ENCODE data around the gene PEX16.

Gene PEX16

DNA sequence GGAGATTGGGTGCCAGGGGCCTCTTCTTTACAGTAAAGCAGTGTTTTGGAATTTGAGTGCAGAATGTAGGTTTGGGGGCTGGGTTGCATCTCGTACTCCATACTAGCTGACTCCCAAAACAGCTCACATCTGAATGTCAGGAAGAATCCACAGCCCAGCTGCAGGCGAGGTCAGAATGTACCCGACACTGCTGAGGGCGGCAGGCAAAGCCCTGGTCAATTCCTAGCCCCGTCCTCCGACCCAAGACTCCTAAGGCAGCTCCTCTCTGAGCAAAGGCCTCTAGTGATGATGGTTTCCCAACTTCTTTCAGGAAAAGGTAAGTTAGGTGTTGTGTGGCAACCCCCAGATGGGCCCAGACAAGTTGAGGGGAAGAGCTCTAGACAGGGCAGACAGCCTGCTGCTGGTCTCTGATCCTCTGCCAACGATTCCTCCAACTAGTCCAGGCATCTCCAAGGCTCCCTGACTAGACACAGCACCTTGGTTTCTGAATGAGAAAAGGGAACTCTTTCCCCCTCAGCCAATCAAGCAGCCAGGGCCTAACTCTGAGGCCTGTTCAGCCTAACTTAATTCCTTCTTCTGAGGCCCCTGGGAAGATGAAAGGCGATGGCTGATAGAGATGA, 13.4 kb upstream of the PEX16 start:
- DNase-seq, result no peak

- peak; percentile 39 for DNase-seq
Measured at GRCh38 chr11:45930031-45930794, 12.5 kb upstream of the PEX16 start.

GRCh38 chr11:45929486-45930030, 11.9 kb upstream of the PEX16 start:
- DNase-seq, result no peak

DNA sequence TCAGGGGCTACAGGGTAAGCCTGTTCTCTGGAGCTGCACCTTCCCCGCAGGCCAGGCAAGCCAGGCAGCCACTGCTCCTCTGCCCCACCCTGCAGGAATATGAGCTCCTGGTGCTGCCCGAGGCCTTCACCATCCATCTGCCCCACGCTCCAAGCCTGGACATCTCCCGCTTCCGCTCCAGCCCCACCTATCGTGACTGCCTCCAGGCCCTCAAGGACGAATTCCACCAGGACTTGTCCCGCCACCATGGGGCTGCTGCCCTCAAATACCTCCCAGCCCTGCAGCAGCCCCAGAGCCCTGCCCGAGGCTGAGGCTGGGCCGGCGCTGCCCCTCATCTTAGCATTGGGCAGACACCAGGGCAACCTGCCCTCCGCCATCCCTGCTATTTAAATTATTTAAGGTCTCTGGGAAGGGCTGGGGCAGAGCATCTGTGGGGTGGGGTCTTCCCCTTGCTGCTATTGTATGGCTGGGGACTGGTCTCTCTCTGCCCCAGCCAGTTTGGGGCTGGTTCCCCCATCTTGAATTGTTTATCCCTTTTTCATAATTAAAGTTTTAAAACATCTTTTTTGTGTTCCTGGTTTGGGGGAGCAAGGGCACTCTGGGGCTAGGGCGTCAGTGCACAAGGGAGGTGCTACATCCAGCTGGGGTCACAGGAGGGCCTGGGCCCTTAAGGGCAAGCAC, 11.0 kb upstream of the PEX16 start:
- DNase-seq, result no peak

DNA sequence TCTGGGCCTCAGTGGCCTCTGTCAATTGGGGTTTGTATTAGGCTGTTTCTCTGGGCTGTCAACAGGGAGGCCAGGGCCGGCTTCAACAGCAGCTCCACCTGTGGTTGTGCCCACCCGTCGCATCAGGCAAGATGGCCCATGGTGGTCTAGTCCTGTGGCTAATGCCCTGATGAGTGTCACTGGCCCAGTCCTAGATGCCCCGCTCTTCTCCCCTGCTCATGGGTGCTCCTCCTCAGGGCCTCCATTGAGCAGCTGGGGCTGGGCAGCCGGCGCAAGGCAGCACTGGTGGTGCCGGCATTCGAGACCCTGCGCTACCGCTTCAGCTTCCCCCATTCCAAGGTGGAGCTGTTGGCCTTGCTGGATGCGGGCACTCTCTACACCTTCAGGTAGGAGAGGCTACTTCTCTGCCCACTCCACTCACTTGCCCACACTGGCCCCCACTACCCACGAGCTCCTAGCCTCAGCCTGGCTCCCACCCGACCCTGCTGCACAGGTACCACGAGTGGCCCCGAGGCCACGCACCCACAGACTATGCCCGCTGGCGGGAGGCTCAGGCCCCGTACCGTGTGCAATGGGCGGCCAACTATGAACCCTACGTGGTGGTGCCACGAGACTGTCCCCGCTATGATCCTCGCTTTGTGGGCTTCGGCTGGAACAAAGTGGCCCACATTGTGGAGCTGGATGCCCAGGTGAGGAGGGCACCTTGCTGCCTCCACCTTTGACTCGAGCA, 10.2 kb upstream of the PEX16 start:
- DNase-seq, result no peak

DNA sequence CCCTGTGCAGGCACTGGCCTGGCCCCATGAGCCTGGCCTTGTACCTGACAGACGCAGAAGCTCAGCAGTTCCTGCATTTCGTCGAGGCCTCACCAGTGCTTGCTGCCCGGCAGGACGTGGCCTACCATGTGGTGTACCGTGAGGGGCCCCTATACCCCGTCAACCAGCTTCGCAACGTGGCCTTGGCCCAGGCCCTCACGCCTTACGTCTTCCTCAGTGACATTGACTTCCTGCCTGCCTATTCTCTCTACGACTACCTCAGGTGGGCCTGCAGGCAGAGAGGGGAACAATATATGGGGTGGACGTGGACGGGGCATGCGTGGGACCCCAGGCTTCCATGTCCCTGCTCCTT, 9.6 kb upstream of the PEX16 start:
- DNase-seq, result no peak

- DNase-seq, result no peak
Measured at GRCh38 chr11:45926536-45927331, 9.1 kb upstream of the PEX16 start.

DNA sequence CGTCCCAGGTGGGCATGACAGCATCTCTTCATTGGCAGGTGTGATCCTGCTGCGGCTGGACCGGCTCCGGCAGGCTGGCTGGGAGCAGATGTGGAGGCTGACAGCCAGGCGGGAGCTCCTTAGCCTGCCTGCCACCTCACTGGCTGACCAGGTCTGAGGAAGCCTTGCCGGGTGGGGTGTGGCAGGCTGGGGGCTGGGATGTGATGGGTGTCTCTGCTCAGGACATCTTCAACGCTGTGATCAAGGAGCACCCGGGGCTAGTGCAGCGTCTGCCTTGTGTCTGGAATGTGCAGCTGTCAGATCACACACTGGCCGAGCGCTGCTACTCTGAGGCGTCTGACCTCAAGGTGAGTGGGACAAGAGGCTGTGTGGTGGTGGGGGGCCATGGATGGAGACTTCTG, 8.3 kb upstream of the PEX16 start:
- no peak for DNase-seq

DNA sequence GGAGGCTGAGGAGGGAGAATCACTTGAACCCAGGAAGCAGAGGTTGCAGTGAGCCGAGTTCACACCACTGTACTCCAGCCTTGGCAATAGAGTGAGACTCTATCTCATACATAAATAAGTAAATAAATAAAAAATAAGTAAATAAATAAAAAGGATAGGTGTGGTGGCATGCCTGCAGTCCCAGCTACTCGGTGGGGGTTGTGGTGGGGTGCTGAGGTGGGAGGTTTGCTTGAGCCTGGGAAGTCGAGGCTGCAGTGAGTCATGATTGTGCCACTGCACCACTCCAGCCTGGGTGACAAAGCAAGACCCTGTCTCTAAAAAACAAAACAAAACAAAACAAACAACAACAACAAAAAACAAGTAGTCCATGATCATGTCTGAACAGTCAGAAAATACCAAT, 7.9 kb upstream of the PEX16 start:
- DNase-seq, result no peak

DNA sequence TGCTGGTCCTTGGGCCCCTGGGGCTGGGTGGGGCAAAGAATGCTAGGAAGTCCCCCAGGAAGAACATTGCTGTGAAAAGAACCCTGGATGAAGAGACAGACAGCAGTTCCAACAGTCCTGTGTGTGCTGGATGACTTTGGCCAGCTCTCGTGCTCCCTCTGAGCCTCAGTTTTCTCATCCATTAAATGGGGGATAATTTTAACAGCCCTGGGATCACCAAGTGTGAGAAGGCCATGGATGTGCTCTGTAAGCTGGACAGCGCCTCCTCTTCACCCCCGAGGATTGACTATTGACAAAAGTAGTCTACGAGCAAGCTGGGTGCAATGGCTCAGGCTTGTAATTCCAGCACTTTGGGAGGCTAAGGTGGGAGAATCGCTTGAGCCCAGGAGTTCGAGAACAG, 7.2 kb upstream of the PEX16 start:
- DNase-seq, result no peak

- DNase-seq, result no peak
Measured at GRCh38 chr11:45924036-45924915, 6.6 kb upstream of the PEX16 start.

DNA sequence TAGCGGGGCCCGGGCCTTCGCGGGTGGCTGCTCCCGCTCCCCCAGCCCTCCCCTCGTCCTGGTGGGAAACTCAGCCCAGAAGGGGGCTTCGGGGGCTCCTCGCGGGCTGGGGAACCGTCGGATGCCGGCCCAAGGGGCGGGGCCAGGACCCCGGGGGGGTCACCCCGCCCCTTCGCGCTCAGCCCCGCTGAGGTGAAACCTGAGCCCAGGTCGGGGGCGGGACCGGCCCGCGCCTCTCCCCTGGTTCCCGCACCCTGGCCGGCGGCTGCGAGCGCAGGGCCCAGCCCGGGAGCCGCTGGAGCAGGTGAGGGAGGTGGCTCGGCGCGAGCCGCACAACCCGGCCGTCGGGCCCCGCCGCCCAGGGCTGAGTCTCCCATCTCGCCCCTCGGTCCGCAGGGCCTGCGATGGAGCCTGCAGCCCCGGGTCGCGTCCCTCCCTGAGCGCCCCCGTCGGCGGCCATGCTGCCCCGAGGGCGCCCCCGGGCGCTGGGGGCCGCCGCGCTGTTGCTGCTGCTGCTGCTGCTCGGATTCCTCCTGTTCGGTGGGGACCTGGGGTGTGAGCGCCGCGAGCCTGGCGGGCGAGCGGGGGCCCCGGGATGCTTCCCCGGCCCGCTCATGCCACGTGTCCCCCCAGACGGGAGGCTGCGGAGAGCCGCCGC, 4.9 kb upstream of the PEX16 start, which contains the start of gene LARGE2:
Gene LARGE2 (plus strand): TSS at position 232 of the 658 bp plus-strand sequence. CDS start 227 bp downstream, at position 459.
- no peak for DNase-seq

DNA sequence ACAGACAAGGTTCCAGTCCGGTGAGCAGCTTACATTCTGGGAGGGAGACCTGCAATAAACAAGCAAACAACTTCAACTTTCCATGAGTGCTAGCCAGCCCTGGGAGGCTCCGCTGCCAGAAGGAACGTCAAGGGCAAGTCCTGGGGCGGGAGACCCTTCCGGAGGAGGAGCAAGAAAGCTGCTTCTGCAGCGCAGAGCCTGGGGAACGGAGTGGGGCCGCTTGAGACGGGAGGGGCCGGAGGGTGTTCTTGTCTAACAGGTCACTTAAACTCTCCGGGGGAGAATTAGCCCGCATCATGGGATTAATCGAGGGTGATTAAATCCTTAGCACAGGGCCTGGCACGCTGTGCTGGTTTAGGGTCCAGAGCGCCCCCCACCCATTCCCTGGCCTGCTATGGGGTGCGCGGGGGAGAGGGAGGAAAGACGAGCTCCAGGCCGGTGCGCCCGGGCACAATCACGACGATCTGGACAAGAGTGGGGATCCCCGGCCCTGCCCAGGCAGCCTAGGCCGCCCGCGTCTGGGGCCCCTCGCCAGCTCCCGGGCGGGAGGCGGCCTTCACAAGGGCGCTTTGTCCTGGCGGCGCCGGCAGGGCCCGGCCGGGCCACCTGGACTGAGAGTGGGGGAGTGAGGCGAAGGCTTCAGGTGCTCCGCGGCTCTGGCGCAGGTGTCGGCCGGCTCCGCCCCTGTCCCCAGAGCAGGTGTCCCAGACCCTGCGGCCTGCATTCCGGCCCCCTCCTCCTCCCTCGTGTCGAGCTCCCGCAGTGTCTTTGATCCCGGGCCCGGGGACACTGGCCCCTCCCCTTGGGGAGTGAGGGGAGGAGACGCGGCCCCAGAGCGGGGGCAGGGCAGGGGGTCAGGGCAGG, 4.1 kb upstream of the PEX16 start:
- DNase-seq, result peak; percentile 51

DNA sequence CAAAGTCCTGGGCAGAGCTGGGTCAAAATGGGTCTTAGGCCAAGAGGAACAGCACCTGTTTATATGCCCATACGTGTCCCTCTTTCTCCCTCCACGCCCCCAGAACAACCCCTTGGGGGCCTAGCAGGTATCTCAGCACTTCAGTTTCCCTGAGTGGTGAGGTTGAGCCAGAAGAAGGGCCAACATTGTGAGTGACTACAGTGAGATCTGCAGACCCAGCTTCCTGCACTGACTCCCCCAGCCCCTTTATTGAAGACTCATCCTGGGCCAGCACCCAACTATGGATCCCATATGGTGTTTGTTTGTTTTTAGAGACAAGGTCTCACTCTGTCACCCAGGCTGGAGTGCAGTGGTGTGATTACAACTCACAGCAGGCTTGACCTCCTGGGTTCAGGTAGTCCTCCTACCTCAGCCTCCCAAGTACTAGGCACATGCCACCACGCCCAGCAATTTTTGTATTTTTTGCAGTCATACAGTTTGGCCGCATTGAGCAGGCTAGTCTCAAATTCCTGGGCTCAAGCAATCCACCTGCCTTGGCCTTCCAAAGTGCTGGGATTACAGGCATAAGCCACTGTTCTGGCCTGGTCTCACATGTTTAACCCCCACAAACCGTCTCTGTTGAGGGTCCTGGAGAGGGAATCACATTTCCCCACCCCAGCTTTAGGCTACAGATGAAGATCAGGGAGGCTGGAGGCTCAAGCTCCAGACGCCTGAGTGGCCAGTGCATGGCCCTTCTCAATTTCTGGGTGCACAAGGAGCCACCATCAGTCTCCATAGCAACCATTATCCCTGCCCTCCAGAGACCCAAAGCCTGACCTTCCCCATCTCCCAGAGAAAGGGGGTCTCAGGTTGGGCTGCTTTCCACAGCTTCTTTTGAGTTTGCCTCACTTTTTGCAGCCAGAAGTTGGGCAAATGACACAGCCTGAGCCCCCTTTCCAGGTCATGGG, 3.1 kb upstream of the PEX16 start:
- DNase-seq, result no peak

DNA sequence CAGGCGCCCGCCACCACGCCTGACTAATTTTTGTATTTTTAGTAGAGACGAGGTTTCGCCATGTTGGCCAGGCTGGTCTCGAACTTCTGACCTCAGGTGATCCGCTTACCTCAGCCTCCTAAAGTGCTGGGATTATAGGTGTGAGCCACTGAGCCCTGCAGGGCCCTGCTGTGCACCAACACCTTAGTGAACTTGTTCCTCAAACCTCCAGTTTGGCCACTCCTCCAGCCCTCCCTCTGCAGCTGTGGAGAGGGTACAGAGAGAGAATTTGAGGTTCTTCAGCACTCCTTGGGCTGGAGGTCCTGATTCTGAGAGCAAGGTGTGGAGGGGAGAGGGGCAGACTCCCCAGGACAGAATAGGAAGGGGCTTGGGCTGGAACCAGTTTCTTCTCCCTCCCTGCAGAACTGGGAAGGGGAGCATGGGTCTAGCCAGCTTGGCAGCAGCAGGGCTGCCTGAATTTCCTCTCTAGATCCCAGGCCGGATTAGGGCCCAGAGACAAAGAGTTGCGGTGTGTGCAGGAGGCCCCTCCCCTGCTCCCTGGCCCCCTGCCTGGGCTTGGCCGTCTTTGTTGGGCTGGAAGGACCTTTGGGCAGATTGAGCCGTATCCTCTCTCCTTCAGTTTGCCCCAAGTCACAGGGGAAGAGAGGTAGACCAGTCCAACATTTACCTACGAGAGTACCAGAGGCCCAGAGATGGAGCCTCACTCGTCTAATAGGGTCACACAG, 2.3 kb upstream of the PEX16 start:
- DNase-seq, result no peak

GRCh38 chr11:45918962-45919675, 1.4 kb upstream of the PEX16 start:
- no peak for DNase-seq

DNA sequence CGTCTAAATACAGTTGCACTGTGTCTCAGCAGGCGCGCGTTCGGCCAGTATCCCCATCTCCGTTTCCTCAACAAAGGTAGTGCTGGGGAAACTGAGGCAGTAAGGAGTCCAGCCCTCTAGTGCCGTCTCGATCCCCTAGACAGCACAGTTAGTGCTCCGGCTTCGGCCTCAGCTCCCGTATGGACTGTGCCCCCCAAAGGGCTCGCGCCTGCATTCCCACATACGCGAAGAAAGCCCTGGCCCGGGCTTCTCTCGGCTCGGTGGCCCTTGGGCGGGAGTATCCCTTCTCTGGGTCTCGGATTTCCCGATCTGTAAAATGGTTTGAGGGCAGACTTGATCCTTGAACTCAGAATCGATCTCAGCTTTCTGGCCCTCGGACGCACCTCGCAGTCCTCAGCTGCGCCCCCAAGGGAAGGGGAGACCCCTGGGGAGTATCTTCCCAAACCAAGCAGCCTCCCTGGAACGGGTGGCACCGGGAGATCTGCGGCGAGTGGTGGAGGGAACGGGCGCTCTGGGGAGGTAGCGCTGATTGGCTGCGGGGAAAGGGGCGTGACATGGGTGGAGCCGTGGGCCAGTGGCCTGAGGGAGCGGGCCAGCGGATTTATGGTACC, 759 bp upstream of the PEX16 start:
- peak; percentile 68 for DNase-seq
